WTC11 (cell line): ENCODE measurements around the gene KRCC1. TPM values are rescaled to one million over a fixed set of nuclear protein-coding genes. Genes with fewer than 3 reads are reported as not detected.

Experiments used
- ATAC-seq: fragments of 200-7000 bp; cut with Tn5 transposase; 2 replicates; pipeline ENCODE4 v1.10.0; 2021; ENCODE audit warnings: mild to moderate bottlenecking, moderate library complexity
- CTCF ChIA-PET: fragments of 300-600 bp; sonication (Branson Sonifier 250); formaldehyde crosslinking; loops from one replicate; lab custom pipeline; 2021; ENCODE audit warnings: antibody characterized with exemption; lab: Charles Lee
- POLR2A ChIA-PET: fragments of 350-600 bp; sonication (Branson Sonifier 250); formaldehyde crosslinking; loops from one replicate; lab custom pipeline; 2021; ENCODE audit warnings: antibody characterized with exemption; lab: Charles Lee
- DNase-seq: peaks from one replicate; pipeline ENCODE4 v3.0.0; 2021; ENCODE audit warnings: low spot score
- H3K27ac Mint-ChIP-seq: 2 replicates; pipeline ENCODE4 v1.8.0; 2021; ENCODE audit warnings: mixed read lengths
- H3K27me3 Mint-ChIP-seq: 2 replicates; pipeline ENCODE4 v1.8.0; 2021; ENCODE audit warnings: low read depth, mild to moderate bottlenecking, moderate library complexity, mixed read lengths
- H3K36me3 Mint-ChIP-seq: 2 replicates; pipeline ENCODE4 v1.8.0; 2021; ENCODE audit warnings: mixed read lengths
- H3K4me1 Mint-ChIP-seq: 2 replicates; pipeline ENCODE4 v1.8.0; 2022; ENCODE audit warnings: mixed read lengths
- H3K4me3 Mint-ChIP-seq: 2 replicates; pipeline ENCODE4 v1.8.0; 2021; ENCODE audit warnings: mild to moderate bottlenecking, moderate library complexity, mixed read lengths
- H3K9me3 Mint-ChIP-seq: 2 replicates; pipeline ENCODE4 v1.8.0; 2021; ENCODE audit warnings: mixed read lengths
- ATF1 ChIP-seq: sonication (generic); formaldehyde crosslinking; IDR thresholded peaks from 2 replicates; pipeline ENCODE4 v1.8.1; 2023; ENCODE audit warnings: mild to moderate bottlenecking, moderate library complexity, missing genetic modification reagents
- FOXK1 ChIP-seq: sonication (generic); formaldehyde crosslinking; IDR thresholded peaks from 2 replicates; pipeline ENCODE4 v1.8.0; 2022; ENCODE audit warnings: mild to moderate bottlenecking, moderate library complexity, missing genetic modification reagents
- GRHL2 ChIP-seq: fragments of 250-450 bp; sonication (Bioruptor Pico); IDR thresholded peaks from 2 replicates; pipeline ENCODE4 v1.8.0; 2022; ENCODE audit warnings: mild to moderate bottlenecking, moderate library complexity; ENCODE audit not compliant: insufficient replicate concordance, severe bottlenecking
- GTF2I ChIP-seq: fragments of 250-450 bp; sonication (Bioruptor Pico); conservative IDR thresholded peaks from 2 replicates; pipeline ENCODE4 v1.4.0; 2021; ENCODE audit warnings: mild to moderate bottlenecking
- IRF2 ChIP-seq: sonication (generic); formaldehyde crosslinking; IDR thresholded peaks from 2 replicates; pipeline ENCODE4 v1.8.0; 2022; ENCODE audit warnings: low read depth, missing genetic modification reagents, borderline replicate concordance
- MYBL2 ChIP-seq: sonication (generic); formaldehyde crosslinking; IDR thresholded peaks from 2 replicates; pipeline ENCODE4 v1.8.1; 2023; ENCODE audit warnings: mild to moderate bottlenecking, moderate library complexity, missing genetic modification reagents
- PRRX2 ChIP-seq: fragments of 250-450 bp; sonication (Bioruptor Pico); IDR thresholded peaks from 2 replicates; pipeline ENCODE4 v1.8.0; 2021; ENCODE audit warnings: mild to moderate bottlenecking
- RELA ChIP-seq: sonication (generic); formaldehyde crosslinking; IDR thresholded peaks from 2 replicates; pipeline ENCODE4 v1.8.1; 2022; ENCODE audit warnings: missing genetic modification reagents, mild to moderate bottlenecking, borderline replicate concordance
- SMAD4 ChIP-seq: sonication (generic); formaldehyde crosslinking; IDR thresholded peaks from 2 replicates; pipeline ENCODE4 v1.8.0; 2022; ENCODE audit warnings: mild to moderate bottlenecking, missing genetic modification reagents
- SP1 ChIP-seq: sonication (generic); formaldehyde crosslinking; conservative IDR thresholded peaks from 2 replicates; pipeline ENCODE4 v1.8.1; 2022; ENCODE audit warnings: missing genetic modification reagents
- ZBTB21 ChIP-seq: sonication (generic); formaldehyde crosslinking; IDR thresholded peaks from 2 replicates; pipeline ENCODE4 v1.8.1; 2023; ENCODE audit warnings: mild to moderate bottlenecking, missing genetic modification reagents, borderline replicate concordance
- ZNF317 ChIP-seq: sonication (generic); formaldehyde crosslinking; IDR thresholded peaks from 2 replicates; pipeline ENCODE4 v1.8.1; 2023; ENCODE audit warnings: low read depth, mild to moderate bottlenecking, moderate library complexity, missing genetic modification reagents, borderline replicate concordance
- total RNA-seq: library from RNA; stranded (reverse); gene quantifications from 3 replicates; pipeline ENCODE4 v1.2.3, GENCODE V29; 2021
- TF ChIP-seq, protein P1 (sequence below): sonication (generic); formaldehyde crosslinking; IDR thresholded peaks from 2 replicates; pipeline ENCODE4 v1.8.0; 2023; ENCODE audit warnings: missing genetic modification reagents, mild to moderate bottlenecking, borderline replicate concordance
- TF ChIP-seq, protein P2 (sequence below): fragments of 250-450 bp; sonication (Bioruptor Pico); IDR thresholded peaks from 2 replicates; pipeline ENCODE4 v1.9.0; 2021; ENCODE audit warnings: moderate library complexity, mild to moderate bottlenecking, inconsistent platforms, borderline replicate concordance
- TF ChIP-seq, protein P3 (sequence below): sonication (generic); formaldehyde crosslinking; IDR thresholded peaks from 2 replicates; pipeline ENCODE4 v1.8.0; 2022; ENCODE audit warnings: mild to moderate bottlenecking, missing genetic modification reagents
- TF ChIP-seq, protein P4 (sequence below): sonication (generic); formaldehyde crosslinking; IDR thresholded peaks from 2 replicates; pipeline ENCODE4 v1.8.0; 2022; ENCODE audit warnings: mild to moderate bottlenecking, missing genetic modification reagents
- TF ChIP-seq, protein P5 (sequence below): sonication (generic); formaldehyde crosslinking; IDR thresholded peaks from 2 replicates; pipeline ENCODE4 v1.8.0; 2022; ENCODE audit warnings: mild to moderate bottlenecking, missing genetic modification reagents
- TF ChIP-seq, protein P6 (sequence below): fragments of 250-450 bp; sonication (Bioruptor Pico); conservative IDR thresholded peaks from 2 replicates; pipeline ENCODE4 v1.9.0; 2021; ENCODE audit warnings: mild to moderate bottlenecking
- TF ChIP-seq, protein P7 (sequence below): sonication (generic); formaldehyde crosslinking; IDR thresholded peaks from 2 replicates; pipeline ENCODE4 v1.8.0; 2022; ENCODE audit warnings: missing genetic modification reagents

The KRCC1 gene
- total RNA-seq, 1 experiment from 2014 or later, result 7.6 TPM

DNA sequence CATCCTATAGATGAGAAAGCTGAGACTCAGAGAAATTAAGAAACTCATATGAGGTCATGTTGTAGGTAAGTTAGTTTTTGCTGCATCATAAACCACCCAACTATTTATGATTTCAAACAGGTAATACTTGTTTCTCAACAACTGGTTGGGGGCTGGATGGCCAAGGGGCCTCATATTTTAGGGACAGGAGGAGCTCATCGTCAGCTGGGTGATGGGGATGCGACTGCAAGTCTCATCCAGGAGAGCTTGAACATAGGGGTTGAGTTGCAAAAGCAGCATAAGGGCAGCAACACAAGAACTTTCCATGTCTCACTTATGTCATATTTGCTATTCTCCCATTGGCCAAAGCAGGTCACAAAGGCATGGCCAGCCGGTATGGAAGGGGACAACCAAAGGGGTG, 35.6 kb downstream of the KRCC1 start:
- POLR2A ChIA-PET, result no interaction called here
- no peak for DNase-seq

DNA sequence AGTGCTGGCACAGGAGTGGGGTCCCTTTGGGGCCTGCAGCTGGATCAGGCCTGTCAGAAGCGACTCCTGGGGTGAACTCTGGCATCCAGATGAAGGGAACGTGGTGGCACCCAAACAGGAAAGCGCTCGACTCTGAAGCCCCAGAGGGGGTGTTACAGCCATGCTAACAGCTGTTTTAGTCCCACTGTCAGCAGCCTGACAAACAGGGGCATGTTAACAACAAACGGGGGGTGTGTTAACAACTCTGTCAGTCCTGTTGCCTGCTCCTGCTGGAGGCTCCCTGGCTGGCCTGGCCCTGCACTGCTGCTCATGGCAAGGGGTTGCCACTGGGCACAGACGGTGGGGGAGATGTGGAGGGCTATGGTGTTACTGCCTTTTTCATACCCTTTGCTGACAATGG, 36.7 kb downstream of the KRCC1 start:
- ATAC-seq (no peak), DNase-seq (no peak)
- ChIA-PET CTCF (interaction anchor here (1.4 kb wide), 1 partner anchor 41 kb away, joined by 6 read pairs; no protein-coding TSS in a partner anchor), POLR2A (no interaction called here)
- H3K27me3 Mint-ChIP-seq, result no peaks in the 10 kb centered on the region; the same call in 1 of the 2 replicates
- peak overlapping the region; percentile 91 for H3K27ac Mint-ChIP-seq
- H3K9me3 Mint-ChIP-seq, result no peaks in the 10 kb centered on the region
- H3K4me3 Mint-ChIP-seq, result peak overlapping the region; percentile 95; the same call in 1 of the 2 replicates
- no peaks in the 10 kb centered on the region for H3K36me3 Mint-ChIP-seq
- peaks cover 47% of the 10 kb centered on the region for H3K4me1 Mint-ChIP-seq
- TF ChIP-seq, protein P1, sequence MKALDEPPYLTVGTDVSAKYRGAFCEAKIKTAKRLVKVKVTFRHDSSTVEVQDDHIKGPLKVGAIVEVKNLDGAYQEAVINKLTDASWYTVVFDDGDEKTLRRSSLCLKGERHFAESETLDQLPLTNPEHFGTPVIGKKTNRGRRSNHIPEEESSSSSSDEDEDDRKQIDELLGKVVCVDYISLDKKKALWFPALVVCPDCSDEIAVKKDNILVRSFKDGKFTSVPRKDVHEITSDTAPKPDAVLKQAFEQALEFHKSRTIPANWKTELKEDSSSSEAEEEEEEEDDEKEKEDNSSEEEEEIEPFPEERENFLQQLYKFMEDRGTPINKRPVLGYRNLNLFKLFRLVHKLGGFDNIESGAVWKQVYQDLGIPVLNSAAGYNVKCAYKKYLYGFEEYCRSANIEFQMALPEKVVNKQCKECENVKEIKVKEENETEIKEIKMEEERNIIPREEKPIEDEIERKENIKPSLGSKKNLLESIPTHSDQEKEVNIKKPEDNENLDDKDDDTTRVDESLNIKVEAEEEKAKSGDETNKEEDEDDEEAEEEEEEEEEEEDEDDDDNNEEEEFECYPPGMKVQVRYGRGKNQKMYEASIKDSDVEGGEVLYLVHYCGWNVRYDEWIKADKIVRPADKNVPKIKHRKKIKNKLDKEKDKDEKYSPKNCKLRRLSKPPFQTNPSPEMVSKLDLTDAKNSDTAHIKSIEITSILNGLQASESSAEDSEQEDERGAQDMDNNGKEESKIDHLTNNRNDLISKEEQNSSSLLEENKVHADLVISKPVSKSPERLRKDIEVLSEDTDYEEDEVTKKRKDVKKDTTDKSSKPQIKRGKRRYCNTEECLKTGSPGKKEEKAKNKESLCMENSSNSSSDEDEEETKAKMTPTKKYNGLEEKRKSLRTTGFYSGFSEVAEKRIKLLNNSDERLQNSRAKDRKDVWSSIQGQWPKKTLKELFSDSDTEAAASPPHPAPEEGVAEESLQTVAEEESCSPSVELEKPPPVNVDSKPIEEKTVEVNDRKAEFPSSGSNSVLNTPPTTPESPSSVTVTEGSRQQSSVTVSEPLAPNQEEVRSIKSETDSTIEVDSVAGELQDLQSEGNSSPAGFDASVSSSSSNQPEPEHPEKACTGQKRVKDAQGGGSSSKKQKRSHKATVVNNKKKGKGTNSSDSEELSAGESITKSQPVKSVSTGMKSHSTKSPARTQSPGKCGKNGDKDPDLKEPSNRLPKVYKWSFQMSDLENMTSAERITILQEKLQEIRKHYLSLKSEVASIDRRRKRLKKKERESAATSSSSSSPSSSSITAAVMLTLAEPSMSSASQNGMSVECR, result no peak
- TF ChIP-seq, protein P2, sequence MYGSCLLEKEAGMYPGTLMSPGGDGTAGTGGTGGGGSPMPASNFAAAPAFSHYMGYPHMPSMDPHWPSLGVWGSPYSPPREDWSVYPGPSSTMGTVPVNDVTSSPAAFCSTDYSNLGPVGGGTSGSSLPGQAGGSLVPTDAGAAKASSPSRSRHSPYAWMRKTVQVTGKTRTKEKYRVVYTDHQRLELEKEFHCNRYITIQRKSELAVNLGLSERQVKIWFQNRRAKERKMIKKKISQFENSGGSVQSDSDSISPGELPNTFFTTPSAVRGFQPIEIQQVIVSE, result no peak
- TF ChIP-seq GTF2I (CRISPR knock-in tag), result no peak
- no peak for TF ChIP-seq PRRX2 (CRISPR knock-in tag)
- TF ChIP-seq, protein P3, sequence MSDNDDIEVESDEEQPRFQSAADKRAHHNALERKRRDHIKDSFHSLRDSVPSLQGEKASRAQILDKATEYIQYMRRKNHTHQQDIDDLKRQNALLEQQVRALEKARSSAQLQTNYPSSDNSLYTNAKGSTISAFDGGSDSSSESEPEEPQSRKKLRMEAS (CRISPR knock-in tag), result no peak
- TF ChIP-seq, protein P4, sequence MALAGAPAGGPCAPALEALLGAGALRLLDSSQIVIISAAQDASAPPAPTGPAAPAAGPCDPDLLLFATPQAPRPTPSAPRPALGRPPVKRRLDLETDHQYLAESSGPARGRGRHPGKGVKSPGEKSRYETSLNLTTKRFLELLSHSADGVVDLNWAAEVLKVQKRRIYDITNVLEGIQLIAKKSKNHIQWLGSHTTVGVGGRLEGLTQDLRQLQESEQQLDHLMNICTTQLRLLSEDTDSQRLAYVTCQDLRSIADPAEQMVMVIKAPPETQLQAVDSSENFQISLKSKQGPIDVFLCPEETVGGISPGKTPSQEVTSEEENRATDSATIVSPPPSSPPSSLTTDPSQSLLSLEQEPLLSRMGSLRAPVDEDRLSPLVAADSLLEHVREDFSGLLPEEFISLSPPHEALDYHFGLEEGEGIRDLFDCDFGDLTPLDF (CRISPR knock-in tag), result no peak
- no peak for TF ChIP-seq IRF2 (CRISPR knock-in tag)
- TF ChIP-seq ATF1 (CRISPR knock-in tag), result no peak
- no peak for TF ChIP-seq FOXK1
- no peak for TF ChIP-seq SMAD4 (CRISPR knock-in tag)
- TF ChIP-seq GRHL2 (CRISPR knock-in tag), result no peak

More for the DNA sequence above, 35.6 kb downstream of the KRCC1 start:
- CTCF ChIA-PET, result no interaction called here
- no peak overlapping the region for H3K27ac Mint-ChIP-seq
- H3K4me1 Mint-ChIP-seq, result peaks cover 57% of the 10 kb centered on the region
- H3K4me3 Mint-ChIP-seq, result no peak overlapping the region
- H3K27me3 Mint-ChIP-seq, result no peaks in the 10 kb centered on the region; the same call in 1 of the 2 replicates
- ATAC-seq, result no peak
- no peaks in the 10 kb centered on the region for H3K36me3 Mint-ChIP-seq
- TF ChIP-seq ZBTB21 (CRISPR knock-in tag) (no peak), ZNF317 (CRISPR knock-in tag) (no peak), SP1 (CRISPR knock-in tag) (no peak), MYBL2 (no peak), GTF2I (CRISPR knock-in tag) (no peak), RELA (no peak), IRF2 (CRISPR knock-in tag) (no peak), SMAD4 (CRISPR knock-in tag) (no peak)
- TF ChIP-seq, protein P5, sequence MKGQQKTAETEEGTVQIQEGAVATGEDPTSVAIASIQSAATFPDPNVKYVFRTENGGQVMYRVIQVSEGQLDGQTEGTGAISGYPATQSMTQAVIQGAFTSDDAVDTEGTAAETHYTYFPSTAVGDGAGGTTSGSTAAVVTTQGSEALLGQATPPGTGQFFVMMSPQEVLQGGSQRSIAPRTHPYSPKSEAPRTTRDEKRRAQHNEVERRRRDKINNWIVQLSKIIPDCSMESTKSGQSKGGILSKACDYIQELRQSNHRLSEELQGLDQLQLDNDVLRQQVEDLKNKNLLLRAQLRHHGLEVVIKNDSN (CRISPR knock-in tag), result no peak
- TF ChIP-seq, protein P6, sequence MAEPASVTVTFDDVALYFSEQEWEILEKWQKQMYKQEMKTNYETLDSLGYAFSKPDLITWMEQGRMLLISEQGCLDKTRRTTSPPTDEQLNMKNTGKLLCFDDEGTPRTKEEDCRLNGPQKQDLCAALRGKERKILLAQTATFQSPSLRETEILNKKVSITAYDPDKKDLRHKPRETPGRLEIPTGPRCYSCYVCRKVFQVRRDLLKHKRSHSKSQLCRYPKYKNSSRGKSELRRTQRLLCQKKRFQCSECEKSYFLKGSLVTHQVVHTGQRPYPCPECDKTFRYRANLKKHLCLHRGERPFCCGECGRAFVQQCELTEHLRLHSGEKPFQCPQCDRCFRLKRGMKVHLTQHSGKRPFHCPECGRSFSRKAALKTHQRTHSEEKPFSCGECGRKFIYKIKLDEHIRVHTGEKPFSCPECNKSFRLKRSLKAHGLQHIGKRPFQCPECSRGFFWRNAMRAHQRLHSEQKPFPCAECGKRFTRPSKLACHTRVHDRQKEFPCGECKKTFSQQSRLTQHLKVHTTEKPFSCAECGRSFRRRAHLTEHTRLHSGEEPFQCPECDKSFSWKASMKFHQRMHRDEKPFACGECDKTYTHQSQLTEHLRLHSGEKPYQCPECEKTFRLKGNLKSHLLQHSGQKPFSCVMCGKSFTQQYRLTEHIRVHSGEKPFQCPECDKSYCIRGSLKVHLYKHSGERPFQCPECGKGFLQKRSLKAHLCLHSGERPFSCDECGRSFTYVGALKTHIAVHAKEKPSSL (CRISPR knock-in tag), result no peak
- TF ChIP-seq, protein P7, sequence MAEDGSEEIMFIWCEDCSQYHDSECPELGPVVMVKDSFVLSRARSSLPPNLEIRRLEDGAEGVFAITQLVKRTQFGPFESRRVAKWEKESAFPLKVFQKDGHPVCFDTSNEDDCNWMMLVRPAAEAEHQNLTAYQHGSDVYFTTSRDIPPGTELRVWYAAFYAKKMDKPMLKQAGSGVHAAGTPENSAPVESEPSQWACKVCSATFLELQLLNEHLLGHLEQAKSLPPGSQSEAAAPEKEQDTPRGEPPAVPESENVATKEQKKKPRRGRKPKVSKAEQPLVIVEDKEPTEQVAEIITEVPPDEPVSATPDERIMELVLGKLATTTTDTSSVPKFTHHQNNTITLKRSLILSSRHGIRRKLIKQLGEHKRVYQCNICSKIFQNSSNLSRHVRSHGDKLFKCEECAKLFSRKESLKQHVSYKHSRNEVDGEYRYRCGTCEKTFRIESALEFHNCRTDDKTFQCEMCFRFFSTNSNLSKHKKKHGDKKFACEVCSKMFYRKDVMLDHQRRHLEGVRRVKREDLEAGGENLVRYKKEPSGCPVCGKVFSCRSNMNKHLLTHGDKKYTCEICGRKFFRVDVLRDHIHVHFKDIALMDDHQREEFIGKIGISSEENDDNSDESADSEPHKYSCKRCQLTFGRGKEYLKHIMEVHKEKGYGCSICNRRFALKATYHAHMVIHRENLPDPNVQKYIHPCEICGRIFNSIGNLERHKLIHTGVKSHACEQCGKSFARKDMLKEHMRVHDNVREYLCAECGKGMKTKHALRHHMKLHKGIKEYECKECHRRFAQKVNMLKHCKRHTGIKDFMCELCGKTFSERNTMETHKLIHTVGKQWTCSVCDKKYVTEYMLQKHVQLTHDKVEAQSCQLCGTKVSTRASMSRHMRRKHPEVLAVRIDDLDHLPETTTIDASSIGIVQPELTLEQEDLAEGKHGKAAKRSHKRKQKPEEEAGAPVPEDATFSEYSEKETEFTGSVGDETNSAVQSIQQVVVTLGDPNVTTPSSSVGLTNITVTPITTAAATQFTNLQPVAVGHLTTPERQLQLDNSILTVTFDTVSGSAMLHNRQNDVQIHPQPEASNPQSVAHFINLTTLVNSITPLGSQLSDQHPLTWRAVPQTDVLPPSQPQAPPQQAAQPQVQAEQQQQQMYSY (CRISPR knock-in tag), result no peak
- no peaks in the 10 kb centered on the region for H3K9me3 Mint-ChIP-seq
